CD4-positive, alpha-beta T cell treated with Interleukin-17A for 1 hour (primary cell): ENCODE results near the gene SIDT2.
"Not testable (repeated sequence)": the region's sequence is repeated elsewhere in the genome, so short reads cannot be mapped to it uniquely, and the experiment has no call there.

Experiments used
- DNase-seq: peaks from one replicate; pipeline ENCODE4 v3.0.0-alpha.2; 2020

The SIDT2 gene

DNA sequence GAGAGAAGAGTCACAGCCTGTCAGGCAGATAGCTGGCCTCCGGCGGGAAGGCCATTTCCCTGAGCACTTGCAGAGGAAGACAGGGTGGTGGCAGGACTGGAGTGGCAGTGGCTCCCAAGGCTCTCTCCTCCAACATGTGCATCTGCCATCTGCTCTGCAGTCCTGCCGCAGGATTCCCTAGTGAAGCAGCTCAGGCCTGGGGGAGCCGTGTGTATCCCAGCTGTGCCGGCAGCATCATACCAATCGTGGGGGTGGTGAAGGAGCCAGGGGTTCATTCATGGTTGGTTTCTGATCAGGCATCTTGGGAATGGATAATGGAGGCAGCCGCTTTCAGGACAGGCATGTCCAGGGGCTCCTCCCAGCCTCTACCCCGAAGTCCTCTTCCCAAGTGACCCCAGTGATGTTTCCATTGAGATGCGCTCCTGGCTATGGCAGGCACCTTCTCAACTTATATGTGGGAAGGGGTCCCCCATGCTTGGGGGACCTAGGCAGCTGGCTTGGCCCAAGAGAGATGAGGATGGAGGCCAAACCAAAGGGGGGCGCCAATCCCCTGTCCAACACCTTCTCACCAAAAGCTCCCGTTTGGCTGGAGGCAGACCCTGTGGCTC lies 26.8 kb downstream of the SIDT2 start:
- DNase-seq: no peak

DNA sequence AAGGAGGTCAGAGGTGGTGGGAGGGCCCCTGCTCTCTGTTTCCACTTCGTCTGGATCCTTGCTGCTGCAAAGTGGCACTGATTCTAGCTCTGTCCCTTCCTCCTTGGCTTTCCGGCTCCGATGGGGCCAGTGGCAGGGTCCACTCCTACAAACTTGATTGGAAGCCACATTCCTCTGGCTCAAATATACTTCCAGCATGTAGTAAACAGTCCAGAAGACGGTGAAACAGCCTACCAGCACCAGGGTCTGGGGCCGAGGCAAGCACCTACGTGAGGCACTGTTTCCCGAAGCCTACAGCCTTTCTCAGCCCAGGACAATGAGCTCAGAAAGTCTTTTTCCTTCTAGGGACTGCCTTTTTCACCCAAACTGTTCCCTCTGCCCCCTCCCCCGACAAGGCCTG lies 27.6 kb downstream of the SIDT2 start:
- DNase-seq: not testable (repeated sequence)

DNA sequence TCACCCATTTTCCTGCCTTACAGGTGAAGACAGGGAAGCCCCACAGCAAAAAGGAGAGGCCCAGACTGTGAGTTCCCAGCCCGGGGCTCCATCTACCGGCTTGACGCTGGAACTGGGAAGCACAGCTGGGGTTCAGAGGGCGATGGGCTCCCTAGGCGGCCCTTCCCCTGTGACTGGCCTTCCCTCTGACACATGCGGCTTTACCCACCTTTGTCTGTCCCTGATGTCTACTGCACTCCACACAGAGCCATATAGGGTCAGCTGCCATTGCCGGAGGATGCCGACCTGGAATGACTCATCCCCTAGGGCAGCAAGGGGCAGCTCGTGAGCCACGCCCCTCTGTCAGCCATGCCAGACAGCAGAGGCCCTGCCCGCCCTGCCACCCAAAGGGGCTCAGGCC lies 28.3 kb downstream of the SIDT2 start:
- DNase-seq: not testable (repeated sequence)

DNA sequence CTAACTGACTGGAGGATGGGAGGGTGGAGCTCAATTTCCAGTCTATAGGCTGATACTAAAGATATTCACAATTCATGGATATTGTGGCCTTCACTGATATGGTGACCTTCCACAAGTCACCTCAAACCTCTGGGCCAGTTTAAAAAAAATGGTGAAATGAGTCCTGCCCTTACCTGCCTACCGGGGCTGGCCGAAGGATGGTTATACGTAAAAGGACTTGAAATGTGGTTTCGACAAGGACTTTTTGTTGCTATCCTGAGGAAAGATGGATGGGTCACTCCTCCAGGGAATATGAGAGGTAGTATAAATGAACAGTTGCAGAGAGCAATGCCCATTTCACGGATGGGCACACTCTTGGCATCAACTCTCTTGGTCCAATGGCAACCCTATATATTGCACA lies 28.9 kb downstream of the SIDT2 start:
- not testable (repeated sequence) for DNase-seq

DNA sequence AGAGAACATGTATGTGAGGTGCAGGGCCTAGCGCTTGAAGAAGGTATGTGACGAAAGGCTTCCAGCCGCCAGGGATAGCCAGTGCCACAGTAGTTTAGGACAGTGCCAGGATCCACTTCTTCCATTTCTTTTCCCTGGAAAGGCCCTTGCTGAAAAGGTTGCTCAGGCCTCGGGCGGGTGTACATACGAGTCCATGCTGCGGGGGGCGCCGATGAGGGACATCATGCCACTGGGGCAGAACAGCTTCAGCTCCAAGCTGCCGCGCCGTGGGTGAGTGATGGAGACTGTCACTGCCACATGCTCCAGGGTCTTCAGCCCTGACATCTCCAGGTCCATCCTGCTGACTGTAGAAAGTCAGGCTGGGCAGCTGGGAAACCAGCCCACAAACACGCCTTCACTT lies 30.2 kb downstream of the SIDT2 start:
- DNase-seq: not testable (repeated sequence)

DNA sequence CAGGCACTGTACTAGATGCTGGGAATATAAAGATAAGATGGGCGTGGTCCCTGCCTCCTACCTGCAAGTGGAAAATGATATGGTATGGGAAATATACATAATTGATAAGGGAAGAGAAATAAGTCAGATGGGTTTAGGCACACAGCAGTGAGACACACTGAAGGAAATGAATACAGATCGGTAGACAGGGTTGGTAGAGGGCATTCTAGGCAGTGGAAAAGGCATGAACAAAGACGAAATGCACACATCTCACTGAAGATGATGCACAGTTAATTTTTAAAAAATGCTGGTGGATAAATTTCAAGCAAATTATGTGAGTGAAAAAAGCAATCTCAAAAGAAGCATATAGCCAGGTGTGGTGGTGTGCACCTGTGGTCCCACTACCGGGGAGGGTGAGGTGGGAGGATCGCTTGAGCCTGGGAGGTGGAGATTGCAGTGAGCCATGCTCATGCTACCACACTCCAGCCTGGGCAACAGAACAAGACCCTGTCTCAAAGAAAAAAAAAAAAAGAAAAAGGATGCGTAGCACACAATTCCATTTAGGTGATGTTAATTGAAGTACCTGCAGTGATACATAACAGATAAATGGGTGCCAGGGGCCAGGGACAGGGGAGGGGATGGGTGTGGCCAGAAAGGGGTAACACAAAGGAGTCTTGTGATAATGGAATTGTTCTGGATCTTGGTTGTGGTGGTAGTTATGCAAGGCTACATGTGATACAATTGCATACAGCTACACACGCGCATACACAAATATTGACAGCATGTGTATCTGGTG lies 31.0 kb downstream of the SIDT2 start:
- DNase-seq: not testable (repeated sequence)

DNA sequence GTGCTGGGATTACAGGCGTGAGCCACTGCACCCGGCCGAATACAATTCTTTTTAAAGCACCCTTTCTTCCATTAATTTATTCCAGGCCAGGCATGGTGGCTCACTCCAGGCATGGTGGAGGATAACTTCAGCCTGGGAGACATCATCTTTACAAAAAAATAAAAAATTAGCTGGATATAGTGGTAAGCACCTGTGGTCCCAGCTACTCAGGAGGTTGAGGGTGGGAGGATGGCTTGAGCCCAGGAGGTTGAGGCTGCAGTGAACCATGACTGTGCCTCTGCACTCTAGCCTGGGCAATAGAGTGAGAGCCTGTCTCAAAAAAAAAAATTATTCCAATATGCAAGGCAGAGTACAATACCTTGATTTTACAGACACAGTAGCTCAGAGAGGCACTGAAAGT lies 32.1 kb downstream of the SIDT2 start:
- no peak for DNase-seq

DNA sequence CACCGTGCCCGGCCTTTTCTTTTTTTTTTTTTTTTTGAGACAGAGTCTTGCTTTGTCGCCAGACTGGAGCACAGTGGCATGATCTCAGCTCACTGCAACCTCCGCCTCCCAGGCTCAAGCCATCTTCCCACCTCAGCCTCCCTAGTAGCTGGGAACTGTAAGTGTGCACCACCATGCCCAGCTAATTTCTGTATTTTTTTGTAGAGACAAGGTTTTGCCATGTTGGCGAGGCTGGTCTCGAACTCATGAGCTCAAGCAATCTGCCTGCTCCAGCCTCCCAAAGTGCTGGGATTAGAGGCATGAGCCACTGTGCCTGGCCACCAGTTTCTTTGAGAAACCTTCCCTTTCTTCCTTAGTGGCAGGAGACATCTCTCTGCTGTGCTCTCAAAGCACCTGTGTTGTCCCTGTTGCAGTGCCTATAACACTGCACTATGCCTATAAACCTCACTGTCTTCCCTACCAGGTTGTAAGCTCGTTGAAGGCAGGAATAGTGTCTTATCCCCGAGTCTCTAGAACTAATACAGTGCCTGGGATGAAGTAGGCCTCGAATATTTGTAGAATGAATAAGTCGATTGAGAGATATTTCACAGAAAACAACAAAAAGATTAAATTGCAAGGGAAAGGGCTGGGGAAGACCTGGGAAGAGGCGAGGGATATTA lies 34.3 kb downstream of the SIDT2 start:
- DNase-seq: no peak

DNA sequence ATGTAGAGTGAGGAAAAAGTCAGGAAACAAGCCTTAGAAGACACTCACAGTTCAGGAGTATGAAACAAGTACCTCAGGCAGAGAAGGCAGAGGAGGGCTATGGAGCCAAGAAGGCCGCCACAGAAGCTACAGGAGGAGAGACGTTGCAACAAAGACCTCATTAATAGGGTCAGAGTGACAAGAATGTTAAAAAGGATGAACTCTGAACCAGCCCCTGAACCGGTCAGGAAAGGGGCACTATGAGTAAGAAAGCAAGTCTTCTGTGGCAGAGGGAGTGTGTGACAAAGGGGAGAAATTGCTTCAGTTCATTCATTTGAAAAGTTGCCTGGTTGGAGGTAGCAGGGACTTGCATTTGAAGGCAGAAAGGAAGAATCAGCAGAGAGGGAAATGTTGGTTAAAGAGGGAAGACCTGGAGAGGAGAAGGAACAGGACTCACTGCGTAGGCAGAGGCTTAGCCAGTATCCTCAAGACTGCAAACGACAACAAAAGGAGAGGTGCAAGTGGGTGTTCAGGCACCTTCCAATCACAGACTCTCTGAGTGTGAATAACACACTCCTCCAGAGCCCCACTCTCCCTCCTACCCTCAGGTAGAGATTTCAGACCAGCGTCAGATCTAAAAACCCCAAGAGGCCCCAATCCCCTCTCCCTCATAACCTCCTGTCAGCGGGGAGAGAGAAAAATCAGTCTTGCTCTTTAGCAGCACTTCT lies 36.0 kb downstream of the SIDT2 start:
- no peak for DNase-seq

DNA sequence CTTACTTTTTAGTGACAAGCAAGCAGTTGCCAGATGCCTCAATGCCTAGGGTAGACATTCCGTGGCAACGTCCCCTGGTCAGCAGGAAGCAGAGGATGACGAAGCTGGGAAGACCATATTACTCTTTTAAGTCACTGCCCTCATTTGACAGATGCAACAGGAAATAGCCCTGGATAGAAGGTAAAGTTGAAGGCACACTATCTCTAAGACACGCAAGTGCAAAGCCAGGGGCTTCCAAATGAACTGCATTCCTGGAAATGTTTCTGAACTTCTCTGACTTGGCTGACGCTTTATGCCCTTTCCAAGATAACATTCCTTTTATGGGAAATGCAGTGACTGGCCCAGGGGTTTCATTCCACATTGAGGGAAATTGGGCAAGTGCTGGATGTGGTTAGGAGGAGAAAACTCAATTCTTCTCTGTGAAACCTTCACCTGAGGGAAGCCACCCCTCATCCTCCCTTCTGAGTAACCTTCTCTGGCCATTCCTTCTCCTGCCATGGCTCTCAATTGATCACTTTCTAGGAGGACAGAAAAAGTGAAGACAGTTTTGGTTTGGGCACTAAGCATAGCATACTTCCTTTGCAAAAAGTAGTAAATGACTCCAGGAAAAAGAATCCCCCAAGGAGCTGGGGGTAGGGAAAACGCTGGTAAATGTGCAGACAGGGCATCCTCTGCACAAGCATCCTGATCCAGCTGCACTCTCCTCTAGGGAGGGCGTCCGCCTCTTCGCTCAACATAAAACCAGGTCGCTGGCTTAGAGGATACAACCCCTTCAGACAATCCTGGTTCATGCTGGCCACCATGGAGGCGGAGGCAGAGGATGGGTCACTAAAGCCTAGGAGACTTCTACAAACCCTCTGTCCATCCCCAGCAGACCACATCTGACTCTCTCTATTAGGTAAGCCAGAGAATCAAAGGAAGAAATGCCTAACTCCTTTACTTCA lies 38.9 kb downstream of the SIDT2 start:
- no peak for DNase-seq

DNA sequence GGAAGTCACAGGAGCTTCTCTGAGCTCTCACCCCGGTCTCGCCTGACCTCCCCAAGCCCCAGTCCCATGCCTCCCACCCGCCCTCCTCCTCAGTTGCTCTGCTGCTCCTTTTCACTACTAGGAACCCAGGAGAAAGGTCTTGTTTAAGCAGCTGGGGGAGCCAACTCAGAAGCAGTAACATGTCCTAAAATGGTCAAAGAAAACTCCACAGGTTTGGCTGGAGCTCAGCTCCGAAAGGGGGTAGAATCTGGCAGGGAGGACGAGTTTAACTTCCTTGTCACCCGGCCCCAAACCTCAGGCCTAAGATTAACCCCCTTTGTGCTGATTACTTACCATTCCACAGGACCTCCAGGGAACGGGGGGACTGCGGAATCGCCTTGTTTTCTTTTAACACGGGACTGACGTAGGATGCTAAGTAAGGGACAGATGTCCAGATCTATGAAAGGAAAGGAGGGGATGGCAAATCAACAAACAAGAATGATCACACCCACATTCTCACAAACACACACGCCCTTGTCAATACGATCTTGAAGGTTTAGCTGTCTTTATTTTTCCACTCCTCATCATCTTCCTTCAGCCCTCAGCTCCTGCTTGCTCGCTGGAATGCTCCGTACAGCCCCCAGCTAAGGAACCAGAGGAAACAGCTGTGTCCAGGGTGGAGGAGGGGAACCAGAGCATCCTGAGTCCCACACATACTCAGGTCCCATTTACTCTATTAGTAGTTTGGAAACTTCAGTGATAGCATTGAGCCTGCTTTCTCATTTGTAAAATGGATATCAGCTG lies 39.8 kb downstream of the SIDT2 start:
- no peak for DNase-seq

DNA sequence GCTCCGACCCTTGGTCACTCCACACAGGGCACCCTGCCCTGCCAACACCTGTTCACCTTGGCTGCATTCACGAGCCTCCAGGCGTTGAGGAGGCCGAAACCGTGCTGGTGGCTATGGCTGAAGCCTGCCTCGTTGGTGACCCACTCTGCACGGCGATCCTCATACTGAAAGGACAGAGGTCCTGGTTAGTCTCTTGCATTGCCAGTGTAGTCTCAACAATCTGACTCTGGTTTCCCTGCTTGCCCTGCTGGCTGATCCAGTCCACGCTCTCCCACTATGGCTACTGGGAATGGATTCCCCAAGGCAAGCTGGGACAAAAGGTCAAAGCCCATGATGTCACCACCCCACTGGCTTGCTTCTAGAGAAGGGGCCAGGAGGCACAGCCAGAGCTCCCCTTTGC lies 40.5 kb downstream of the SIDT2 start:
- no peak for DNase-seq

DNA sequence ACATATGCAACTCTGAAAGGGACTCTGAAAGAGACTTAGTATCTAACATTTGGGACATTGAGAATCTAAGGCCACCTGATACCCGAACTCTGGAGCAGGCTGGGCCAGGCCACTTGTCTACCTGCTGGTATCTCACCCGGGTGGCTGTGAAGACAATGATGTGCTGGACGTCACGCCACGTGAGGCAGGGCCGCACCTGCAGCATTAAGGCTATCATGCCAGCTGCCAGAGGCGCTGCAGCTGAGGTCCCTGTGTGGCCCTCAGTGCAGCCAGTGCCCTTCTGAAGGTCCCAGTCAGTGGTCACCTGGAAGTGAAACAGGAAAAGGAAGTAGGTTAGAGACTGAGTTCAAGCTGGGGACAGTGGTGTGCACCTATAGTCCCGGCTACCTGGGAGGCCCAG lies 40.9 kb downstream of the SIDT2 start:
- DNase-seq: no peak

DNA sequence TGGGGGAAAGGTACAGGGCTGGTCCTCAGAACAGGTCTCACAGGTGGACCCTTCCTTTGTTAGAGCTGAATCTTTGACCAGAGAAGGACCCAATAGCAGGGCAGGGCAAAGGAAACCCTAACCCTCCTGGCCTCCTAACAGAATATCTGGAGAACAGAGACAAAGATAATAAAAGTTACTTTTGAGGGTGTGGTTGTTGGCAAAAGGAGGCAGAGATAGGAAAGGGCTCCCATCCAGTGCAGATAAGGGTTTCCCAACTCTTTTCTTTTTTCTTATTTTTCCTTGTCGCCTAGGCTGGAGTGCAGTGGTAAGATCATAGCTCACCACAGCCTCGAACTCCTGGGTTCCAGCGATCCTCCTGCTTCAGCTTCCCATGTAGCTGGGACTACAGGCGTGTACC lies 41.5 kb downstream of the SIDT2 start:
- DNase-seq: no peak

DNA sequence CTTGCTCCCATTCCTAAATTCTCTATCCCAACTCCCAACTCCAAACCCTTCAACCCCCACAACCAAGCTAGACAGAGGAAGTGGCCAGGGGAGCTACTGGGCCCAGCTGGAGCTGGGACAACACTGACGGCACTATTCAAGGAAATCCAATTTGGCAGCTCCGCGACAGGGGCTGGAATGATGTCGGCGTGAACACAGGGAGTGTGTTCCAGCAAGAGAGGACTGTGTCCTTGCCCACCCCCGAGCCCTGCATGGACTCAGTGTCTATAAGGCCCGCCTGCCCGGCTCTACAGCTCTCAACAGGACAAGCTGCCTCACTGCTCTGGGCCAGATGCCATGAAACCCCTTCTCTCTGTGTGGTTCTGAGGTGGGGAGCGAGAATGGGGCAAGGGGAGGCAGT lies 42.0 kb downstream of the SIDT2 start:
- no peak for DNase-seq

DNA sequence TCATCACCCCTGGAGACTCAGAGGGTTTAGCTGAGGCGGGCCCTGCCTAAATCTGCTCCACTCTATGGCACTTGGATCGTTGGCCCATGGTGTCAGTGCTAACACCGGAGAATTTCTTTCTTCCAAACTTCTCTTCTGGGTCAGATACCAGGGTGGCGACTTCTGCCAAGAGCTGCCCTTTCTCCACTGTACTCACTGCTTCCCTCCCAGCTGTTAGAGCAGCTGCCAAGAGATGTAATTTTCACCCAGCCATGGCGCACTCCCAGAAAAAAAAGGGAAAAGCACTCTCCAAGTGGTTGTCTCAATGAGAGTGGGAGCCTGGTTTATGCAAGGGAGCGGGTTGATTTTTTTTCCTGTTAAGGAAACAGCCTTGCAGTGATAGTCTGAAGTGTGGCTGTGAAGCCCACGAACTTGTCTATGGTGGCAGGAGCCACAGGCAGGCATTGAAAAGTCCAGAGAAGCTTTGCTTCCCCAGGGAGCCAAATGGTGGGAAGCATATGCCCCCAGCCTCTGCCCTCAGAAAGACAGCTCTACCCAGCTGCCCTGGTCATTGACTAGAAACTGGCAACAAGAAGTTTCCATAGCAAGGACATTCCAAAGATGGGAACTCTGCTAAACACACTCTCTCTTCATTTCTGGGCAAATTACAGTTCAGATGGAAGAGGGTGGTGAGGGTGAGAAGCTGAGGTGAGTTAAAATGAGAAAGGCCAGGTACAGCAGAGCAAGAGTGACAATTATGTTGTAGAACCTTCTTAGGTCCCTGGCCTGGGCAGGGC lies 42.6 kb downstream of the SIDT2 start:
- DNase-seq: no peak

DNA sequence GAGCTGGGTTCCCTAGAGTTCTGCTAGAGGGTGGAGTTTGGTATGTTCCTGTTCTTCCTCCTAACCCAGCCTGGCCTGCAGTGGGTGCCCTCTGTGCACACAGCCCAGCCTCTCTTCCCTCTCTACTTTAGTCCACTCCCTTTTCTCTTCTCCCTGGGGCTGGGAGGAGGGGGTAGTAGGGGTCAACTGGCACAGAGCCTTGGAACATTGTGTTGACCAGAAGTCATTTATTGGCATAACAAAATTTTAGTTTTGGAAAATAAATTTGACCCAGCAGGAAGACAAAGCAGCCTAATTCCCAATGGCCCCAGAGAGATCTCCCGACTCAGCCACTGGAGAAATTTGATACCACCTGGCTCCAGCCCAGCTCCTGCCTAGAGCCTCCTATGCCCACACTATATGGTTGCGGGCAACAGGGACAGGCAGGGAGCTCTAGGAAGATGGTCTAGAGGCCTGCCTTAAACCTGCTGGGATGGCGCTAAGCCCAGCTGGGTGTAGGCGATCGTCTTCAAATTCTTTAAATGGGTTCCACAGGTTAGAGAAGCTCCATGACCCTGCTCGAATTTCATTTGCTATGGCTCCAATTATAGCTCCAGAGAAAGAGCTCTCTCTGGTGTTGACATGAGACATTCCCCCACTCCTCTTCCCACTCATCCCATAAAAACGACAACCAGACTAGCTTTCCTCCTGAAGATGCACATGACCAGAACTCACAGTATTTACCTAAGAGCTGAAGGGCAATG lies 43.4 kb downstream of the SIDT2 start:
- no peak for DNase-seq

DNA sequence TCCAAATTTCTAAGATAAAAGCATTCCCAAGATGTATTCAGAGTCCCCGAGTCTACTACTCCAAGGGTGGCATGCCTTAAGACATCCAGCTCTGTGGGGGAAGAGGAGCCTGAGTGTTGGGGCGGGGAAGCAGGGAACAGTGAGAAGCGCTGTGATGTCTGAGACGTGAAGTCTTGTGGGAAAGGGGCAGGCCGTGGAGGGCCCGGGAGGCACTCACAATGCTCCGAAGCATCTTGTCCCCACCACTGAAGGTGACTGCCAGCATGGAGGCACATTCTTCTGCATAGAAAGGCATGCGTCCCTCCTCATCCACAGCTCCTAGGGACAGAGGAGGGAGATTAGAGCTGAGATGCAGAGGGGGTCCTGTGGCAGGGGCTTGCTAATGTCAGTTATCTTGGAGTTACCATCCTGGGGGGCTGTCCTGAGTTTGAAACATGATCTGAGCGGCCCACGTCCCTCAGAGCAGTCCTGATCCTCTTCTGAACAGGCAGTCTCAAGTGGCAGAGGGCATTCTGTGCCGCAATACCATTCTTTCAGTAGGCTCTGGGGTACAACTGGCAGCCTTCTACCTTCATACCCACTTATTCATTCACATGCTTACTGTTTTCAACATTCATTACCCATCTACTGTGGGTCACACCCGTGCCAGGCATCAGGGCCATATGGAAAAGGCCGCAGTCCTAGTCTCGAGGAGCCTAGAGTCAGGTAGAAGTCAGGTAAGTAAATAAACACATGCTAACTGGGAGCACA lies 44.6 kb downstream of the SIDT2 start:
- DNase-seq: no peak
